ENCODE measurements around the gene ZNF148. TPM values are rescaled to one million over a fixed set of nuclear protein-coding genes. Genes with fewer than 3 reads are reported as not detected.

The ZNF148 gene
- total RNA-seq, 6 experiments from 2014 or later: 14.3 to 22.6 (median 20.4) TPM

- TF ChIP-seq POLR2A (IDR thresholded peaks at IDR 0.05) (no peak), CTCF (IDR thresholded peaks at IDR 0.05) (no peak)
- Histone ChIP-seq H3K4me1 (peaks cover 0 to 4% (median 0%) of the 10 kb centered on the region in 4 donors), H3K27me3 (no peaks in the 10 kb centered on the region), H3K36me3 (no peaks in the 10 kb centered on the region), H3K4me3 (no peak overlapping the region), H3K27ac (no peak overlapping the region), H3K9me3 (no peaks in the 10 kb centered on the region)
- WGBS (ENCODE audit: insufficient coverage, low coverage, low lambda C conversion rate, missing lambda C conversion rate): 92% methylated on average over 2 of the region's 2 CpGs
- DNase-seq (no peak), ATAC-seq (no peak)
- intact Hi-C loops (cut with DNase I): no loop called here
Measured at GRCh38 chr3:125278155-125278554, 97.0 kb downstream of the ZNF148 start.

GRCh38 chr3:125271127-125271526 is 104.0 kb downstream of the ZNF148 start:
- intact Hi-C loops (cut with DNase I): no loop called here
- WGBS (ENCODE audit: insufficient coverage, low coverage, low lambda C conversion rate, missing lambda C conversion rate): 86% methylated on average over 7 of the region's 7 CpGs
- H3K27me3 ChIP-seq: no peaks in the 10 kb centered on the region
- H3K4me3 ChIP-seq: no peak overlapping the region
- no peak overlapping the region for H3K27ac ChIP-seq
- DNase-seq: no peak
- no peaks in the 10 kb centered on the region for H3K9me3 ChIP-seq
- no peak for ATAC-seq
- TF ChIP-seq CTCF (IDR thresholded peaks at IDR 0.05): no peak
- TF ChIP-seq POLR2A (IDR thresholded peaks at IDR 0.05): no peak
- H3K36me3 ChIP-seq: peaks cover 0 to 2% (median 0%) of the 10 kb centered on the region in 4 donors
- peaks cover 0 to 4% (median 0%) of the 10 kb centered on the region in 4 donors for H3K4me1 ChIP-seq

GRCh38 chr3:125267460-125267859 is 107.7 kb downstream of the ZNF148 start:
- H3K9me3 ChIP-seq: no peaks in the 10 kb centered on the region
- H3K36me3 ChIP-seq: peaks cover 0 to 2% (median 0%) of the 10 kb centered on the region in 4 donors
- no peak overlapping the region for H3K27ac ChIP-seq
- ATAC-seq (no peak), DNase-seq (no peak)
- no peak overlapping the region for H3K4me3 ChIP-seq
- no peaks in the 10 kb centered on the region for H3K27me3 ChIP-seq
- TF ChIP-seq POLR2A (IDR thresholded peaks at IDR 0.05) (no peak), CTCF (IDR thresholded peaks at IDR 0.05) (no peak)
- intact Hi-C loops (cut with DNase I): no loop called here
- 78% methylated on average over 1 of the region's 1 CpG for WGBS (ENCODE audit: insufficient coverage, low coverage, low lambda C conversion rate, missing lambda C conversion rate)
- peaks cover 0 to 4% (median 0%) of the 10 kb centered on the region in 4 donors for H3K4me1 ChIP-seq

GRCh38 chr3:125266971-125267370 is 108.2 kb downstream of the ZNF148 start:
- Histone ChIP-seq H3K27ac (no peak overlapping the region), H3K4me1 (peaks cover 0 to 6% (median 0%) of the 10 kb centered on the region in 4 donors), H3K4me3 (no peak overlapping the region), H3K36me3 (peaks cover 0 to 2% (median 0%) of the 10 kb centered on the region in 4 donors), H3K9me3 (no peaks in the 10 kb centered on the region), H3K27me3 (no peaks in the 10 kb centered on the region)
- 68% methylated on average over 3 of the region's 3 CpGs for WGBS (ENCODE audit: insufficient coverage, low coverage, low lambda C conversion rate, missing lambda C conversion rate)
- no peak for ATAC-seq
- TF ChIP-seq CTCF (IDR thresholded peaks at IDR 0.05) (no peak), POLR2A (IDR thresholded peaks at IDR 0.05) (no peak)
- DNase-seq: no peak
- intact Hi-C loops (cut with DNase I): no loop called here

- no peaks in the 10 kb centered on the region for H3K9me3 ChIP-seq
- intact Hi-C loops (cut with DNase I): no loop called here
- no peak overlapping the region for H3K4me3 ChIP-seq
- H3K27ac ChIP-seq: no peak overlapping the region
- TF ChIP-seq POLR2A (IDR thresholded peaks at IDR 0.05) (no peak), CTCF (IDR thresholded peaks at IDR 0.05) (no peak)
- peaks cover 0 to 6% (median 0%) of the 10 kb centered on the region in 4 donors for H3K4me1 ChIP-seq
- no peaks in the 10 kb centered on the region for H3K27me3 ChIP-seq
- no peaks in the 10 kb centered on the region for H3K36me3 ChIP-seq
- WGBS (ENCODE audit: insufficient coverage, low coverage, low lambda C conversion rate, missing lambda C conversion rate): 22% methylated on average over 1 of the region's 1 CpG
- DNase-seq (no peak), ATAC-seq (no peak)
Measured at GRCh38 chr3:125262161-125262560, 113.0 kb downstream of the ZNF148 start.
